OCI-M1 (cell line): ENCODE data around the gene CDK5R2.
"Not testable (repeated sequence)": the region's sequence is repeated elsewhere in the genome, so short reads cannot be mapped to it uniquely, and the experiment has no call there.

ENCODE experiments used
- DNase-seq: peaks from one replicate; lab custom pipeline; 2025; lab: John Stamatoyannopoulos, UW

The CDK5R2 gene

GRCh38 chr2:218959141-218959731 lies at the start of gene CDK5R2:
TSS of gene CDK5R2 (plus strand) at chr2:218959666. CDS start at chr2:218959821, 155 bp downstream.
- peak; percentile 90 for DNase-seq

GRCh38 chr2:218910741-218911140 lies 48.7 kb upstream of the CDK5R2 start:
- no peak for DNase-seq

GRCh38 chr2:218920504-218920903 lies 39.0 kb upstream of the CDK5R2 start:
- DNase-seq, result no peak

- DNase-seq, result no peak
These were observed 34.7 kb upstream of the CDK5R2 start for GRCh38 chr2:218924757-218925156.

- DNase-seq, result no peak
These were observed 34.0 kb upstream of the CDK5R2 start for GRCh38 chr2:218925434-218925833.

- DNase-seq, result no peak
These were observed 32.0 kb upstream of the CDK5R2 start for GRCh38 chr2:218927422-218927821.

GRCh38 chr2:218927876-218928275 lies 31.6 kb upstream of the CDK5R2 start:
- no peak for DNase-seq

GRCh38 chr2:218930488-218930887 lies 29.0 kb upstream of the CDK5R2 start:
- DNase-seq, result not testable (repeated sequence)

GRCh38 chr2:218931751-218932150 lies 27.7 kb upstream of the CDK5R2 start:
- not testable (repeated sequence) for DNase-seq

GRCh38 chr2:218944759-218945404 lies 14.6 kb upstream of the CDK5R2 start:
- no peak for DNase-seq

GRCh38 chr2:218946621-218947020 lies 12.8 kb upstream of the CDK5R2 start:
- no peak for DNase-seq

- DNase-seq, result no peak
These were observed 7.3 kb upstream of the CDK5R2 start for GRCh38 chr2:218952160-218952559.

GRCh38 chr2:218953366-218953954 lies 6.0 kb upstream of the CDK5R2 start:
- no peak for DNase-seq

GRCh38 chr2:218954541-218955300 lies 4.7 kb upstream of the CDK5R2 start:
- DNase-seq, result no peak

- DNase-seq, result no peak
These were observed 3.4 kb upstream of the CDK5R2 start for GRCh38 chr2:218956039-218956438.

- no peak for DNase-seq
These were observed 1.8 kb upstream of the CDK5R2 start for GRCh38 chr2:218957671-218958070.

- DNase-seq, result no peak
These were observed 1.2 kb upstream of the CDK5R2 start for GRCh38 chr2:218958276-218958675.

- DNase-seq, result no peak
These were observed 369 bp downstream of the CDK5R2 start for GRCh38 chr2:218959761-218960308.

GRCh38 chr2:218960309-218961165 lies 1.1 kb downstream of the CDK5R2 start:
- DNase-seq, result no peak

- no peak for DNase-seq
These were observed 1.8 kb downstream of the CDK5R2 start for GRCh38 chr2:218961229-218961628.
